CD4-positive, alpha-beta T cell treated with Interleukin-6 for 4 hours (primary cell): Measurements from ENCODE around the gene LRRTM4.
"Not testable (repeated sequence)": the region's sequence is repeated elsewhere in the genome, so short reads cannot be mapped to it uniquely, and the experiment has no call there.

Experiments used
- DNase-seq: peaks from one replicate; pipeline ENCODE4 v3.0.0-alpha.2; 2020; ENCODE audit warnings: mixed read lengths

Gene LRRTM4

GRCh38 chr2:77156599-77156998 lies 365.6 kb downstream of the LRRTM4 start:
- no peak for DNase-seq

- no peak for DNase-seq
Observed at GRCh38 chr2:77155511-77155910, 366.7 kb downstream of the LRRTM4 start.

GRCh38 chr2:77149565-77149964 lies 372.6 kb downstream of the LRRTM4 start:
- no peak for DNase-seq

- no peak for DNase-seq
Observed at GRCh38 chr2:77147153-77147552, 375.0 kb downstream of the LRRTM4 start.

GRCh38 chr2:77144772-77145171 lies 377.4 kb downstream of the LRRTM4 start:
- DNase-seq = no peak

- DNase-seq = no peak
Observed at GRCh38 chr2:77142141-77142540, 380.0 kb downstream of the LRRTM4 start.

DNA sequence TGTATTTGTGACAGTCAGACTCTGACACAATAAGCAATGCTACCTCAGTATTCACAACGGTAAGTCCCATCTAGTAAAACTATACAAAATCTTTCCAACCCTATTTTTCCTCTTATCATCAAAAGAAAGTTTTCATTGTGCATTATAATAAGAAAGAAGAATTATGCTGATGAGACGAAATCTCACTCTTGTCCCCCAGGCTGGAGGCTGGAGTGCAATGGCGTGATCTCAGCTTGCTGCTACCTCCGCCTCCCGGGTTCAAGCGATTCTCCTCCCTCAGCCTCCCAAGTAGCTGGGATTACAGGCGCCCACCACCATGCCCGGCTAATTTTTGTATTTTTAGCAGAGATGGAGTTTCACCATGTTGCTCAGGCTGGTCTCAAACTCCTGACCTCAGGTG lies 393.7 kb downstream of the LRRTM4 start:
- DNase-seq = not testable (repeated sequence)

GRCh38 chr2:77127345-77127744 lies 394.8 kb downstream of the LRRTM4 start:
- DNase-seq = no peak

DNA sequence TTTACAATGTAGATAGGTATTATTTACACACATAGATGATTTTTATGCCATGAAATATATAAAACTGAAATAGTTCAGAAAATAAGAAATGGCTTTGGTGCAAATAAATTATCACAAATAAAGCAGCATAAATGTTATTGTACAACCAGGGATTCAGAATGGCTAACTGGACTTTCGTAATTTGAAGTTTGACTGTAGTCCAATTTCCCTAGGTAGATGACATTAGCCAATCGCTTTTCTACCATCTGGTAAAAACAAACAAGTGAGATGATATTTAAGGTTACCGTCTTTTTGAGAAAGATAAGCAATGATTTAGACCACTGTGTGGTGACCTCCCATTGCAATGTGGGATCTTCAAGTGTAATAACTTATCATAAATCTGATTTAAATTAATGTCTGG lies 400.7 kb downstream of the LRRTM4 start:
- no peak for DNase-seq

- DNase-seq = no peak
Observed at GRCh38 chr2:77119333-77119732, 402.8 kb downstream of the LRRTM4 start.

GRCh38 chr2:77108915-77109314 lies 413.3 kb downstream of the LRRTM4 start:
- DNase-seq = no peak

DNA sequence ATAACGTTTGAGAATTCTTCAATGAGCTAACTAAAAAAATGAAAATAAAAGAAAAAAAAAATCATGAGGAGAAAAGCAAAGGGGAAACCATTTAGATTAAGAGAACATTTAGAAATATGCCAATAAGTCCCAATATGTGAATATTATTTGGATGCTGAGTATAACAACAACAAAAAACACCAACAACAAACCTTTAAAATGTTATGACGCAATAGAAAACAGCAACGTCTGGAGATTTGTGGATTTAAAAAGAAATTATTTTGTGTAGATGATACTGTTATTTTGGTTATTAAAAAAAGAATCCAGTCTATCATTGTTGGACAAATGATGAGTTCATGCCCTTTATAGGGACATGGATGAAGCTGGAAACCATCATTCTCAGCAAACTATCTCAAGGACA lies 417.2 kb downstream of the LRRTM4 start:
- no peak for DNase-seq

DNA sequence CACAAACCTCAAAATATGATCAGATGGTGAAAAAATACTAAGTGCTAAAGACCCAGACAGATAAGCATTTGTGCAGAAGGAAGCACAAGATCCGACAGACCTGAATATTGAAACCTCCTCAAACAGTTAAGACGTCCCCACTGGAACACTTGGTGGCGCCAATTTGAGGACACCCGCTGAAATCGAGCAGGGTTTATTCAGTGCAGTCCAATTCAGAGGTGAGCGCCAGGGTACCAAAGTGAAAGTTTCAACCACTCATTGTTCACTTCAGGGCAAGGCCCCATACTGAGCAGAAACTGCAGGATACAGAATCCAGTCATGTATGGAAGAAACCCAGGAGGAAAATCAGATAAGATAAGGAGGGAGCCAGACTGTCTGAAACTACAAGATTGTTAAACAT lies 417.6 kb downstream of the LRRTM4 start:
- no peak for DNase-seq

GRCh38 chr2:77102927-77103326 lies 419.2 kb downstream of the LRRTM4 start:
- DNase-seq = no peak

DNA sequence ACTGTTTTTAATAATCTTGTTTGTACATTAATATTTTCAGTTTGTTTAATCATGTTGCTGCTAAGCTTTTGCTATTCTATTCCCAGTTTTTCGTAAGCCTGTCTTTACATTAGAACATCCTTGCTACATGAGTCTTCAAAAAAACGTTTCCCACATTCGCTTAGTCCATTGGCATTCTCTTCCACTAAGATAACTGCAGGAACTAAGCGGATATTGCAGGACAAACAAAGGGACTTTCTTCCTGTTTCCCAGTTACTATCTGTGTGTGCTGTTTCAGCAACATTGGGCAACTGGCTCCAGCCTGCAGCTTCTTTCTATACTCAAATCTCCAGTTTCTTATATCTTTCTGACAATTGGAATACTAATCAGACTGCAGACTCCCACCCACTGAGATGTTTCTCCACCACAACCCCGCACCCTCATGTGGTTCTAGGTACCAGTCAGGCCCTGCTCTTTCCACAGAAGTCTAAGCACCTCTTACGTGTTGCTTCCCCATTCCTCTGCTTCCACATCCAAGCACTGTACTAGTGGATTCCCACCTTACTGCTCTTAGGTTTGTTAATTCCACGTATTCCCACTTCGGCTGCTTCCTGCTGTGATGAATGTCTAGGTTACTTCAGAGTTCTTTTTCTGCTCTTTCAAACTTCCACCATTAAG lies 420.3 kb downstream of the LRRTM4 start:
- DNase-seq = no peak

- DNase-seq = no peak
Observed at GRCh38 chr2:77099961-77100360, 422.2 kb downstream of the LRRTM4 start.

DNA sequence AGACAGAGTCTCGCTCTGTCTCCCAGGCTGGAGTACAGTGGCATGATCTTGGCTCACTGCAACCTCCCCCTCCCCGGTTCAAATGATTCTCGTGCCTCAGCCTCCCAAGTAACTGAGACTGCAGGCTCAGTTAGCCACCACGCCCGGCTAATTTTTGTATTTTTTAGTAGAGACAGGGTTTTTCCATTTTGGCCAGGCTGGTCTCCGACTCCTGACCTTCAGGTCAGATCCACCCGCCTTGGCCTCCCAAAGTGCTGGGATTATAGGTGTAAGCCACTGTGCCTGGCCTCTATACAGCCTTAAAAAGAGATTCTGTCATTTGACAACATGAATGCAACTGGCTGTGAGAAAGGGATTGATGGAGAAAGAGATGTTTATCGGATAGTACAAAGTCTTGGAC lies 426.7 kb downstream of the LRRTM4 start:
- DNase-seq = not testable (repeated sequence)

DNA sequence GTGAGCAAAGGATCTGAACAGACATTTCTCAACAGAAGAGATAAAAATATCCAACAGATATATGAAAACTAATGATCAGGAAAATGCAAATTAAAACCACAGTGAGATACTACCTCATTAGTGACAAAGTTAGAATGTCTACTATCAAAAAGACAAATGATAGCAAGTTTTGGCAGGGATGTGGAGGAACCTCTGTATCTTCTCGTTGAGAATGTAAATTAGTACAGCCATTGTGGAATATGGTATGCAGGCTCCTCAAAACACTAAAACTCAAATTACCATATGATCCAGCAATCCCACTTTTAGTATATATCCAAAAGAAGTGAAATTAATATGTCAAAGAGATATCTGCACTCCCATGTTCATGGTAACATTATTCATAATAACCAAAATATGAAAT lies 427.1 kb downstream of the LRRTM4 start:
- DNase-seq = no peak

DNA sequence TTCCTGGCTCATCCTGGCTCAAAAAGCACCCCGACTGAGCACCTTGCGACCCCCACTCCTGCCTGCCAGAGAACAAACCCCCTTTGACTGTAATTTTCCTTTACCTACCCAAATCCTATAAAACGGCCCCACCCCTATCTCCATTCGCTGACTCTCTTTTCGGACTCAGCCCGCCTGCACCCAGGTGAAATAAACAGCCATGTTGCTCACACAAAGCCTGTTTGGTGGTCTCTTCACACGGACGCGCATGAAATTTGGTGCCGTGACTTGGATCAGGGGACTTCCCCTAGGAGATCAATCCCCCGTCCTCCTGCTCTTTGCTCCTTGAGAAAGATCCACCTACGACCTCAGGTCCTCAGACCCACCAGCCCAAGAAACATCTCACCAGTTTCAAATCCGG lies 433.8 kb downstream of the LRRTM4 start:
- not testable (repeated sequence) for DNase-seq

DNA sequence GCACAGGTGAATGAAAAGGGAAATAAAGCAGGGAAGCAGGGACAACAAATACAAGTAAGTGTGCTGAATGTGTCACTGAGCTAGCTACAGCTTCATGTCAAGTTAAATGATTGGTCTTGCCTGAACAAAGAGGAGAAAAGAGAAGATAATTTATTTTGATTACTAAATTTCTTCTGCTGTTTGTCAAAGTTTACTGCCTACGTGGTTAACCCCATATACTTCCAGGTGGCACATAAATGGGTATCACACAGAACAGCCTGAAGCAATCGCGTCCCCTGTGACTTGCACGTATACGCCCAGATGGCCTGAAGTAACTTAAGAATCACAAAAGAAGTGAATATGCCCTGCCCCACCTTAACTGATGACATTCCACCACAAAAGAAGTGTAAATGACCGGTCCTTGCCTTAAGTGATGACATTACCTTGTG lies 434.2 kb downstream of the LRRTM4 start:
- DNase-seq = no peak

DNA sequence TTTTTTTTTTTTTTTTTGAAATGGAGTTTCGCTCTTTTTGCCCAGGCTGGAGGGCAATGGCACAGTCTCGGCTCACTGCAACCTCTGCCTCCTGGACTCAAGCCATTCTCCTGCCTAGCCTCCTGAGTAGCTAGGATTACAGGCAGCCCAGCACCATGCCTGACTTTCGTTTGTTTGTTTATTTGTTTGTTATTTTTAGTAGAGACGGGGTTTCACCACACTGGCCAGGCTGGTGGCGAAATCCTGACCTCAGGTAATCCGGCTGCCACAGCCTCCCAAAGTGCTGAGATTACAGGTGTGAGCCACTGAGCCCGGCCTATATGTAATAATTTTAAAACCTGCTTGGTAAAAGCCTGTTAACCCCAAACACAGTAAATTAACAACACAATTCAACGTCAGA lies 435.7 kb downstream of the LRRTM4 start:
- DNase-seq = no peak

DNA sequence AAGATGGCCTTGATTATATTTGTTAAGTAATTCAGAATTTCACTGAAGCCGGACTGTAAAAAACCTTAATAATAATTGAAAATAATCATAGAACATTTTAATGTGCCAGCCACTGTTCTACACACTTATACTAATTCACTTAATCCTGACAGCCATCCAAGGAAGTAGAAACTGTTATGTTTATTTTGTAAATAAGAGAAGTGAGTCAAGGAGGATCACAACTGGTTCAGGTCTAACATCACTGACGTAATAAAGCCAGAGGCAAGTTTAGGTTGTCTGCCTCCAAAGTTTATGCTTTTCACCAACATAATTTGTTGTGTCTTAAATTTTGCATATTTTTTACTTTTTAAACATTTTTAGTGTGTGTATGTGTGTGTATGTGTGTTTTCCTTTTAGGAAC lies 436.1 kb downstream of the LRRTM4 start:
- no peak for DNase-seq

DNA sequence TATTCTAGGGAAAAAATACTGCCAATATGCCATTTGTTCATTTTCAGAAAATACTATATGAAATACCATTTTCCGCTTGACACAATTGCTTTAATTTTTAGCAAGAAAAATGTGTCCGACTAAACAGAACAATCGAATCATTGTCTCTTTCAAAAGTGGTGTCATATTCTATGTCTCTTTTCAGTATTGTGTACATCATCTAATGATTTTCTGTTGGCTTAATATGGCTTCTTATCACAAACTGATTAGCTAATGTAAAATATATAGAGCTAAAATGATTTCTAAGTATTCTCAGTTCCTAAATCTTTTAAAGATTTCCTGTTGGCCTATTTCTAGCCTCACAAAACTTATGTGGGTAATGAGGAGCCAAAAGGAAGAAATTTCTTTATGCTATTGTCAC lies 436.6 kb downstream of the LRRTM4 start:
- DNase-seq = no peak

DNA sequence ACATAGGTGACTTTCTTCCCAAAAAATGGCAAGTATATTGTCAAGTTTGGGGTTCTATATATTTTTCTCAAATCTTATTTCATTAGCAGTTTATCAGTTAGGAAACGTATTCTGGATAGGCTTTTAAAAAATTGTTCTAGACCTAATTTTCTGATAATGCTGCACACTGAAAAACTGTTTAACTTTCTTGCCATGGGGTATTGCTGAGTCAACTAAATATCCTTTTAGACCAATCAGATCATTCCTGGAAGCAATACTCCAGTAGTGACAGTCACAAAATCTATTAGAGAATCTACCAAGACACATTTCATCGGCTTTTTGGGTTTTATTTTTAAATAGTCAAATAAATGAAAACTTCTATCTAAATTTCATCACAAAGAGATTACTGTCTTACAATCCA lies 440.6 kb downstream of the LRRTM4 start:
- DNase-seq = no peak

GRCh38 chr2:77064324-77064723 lies 457.9 kb downstream of the LRRTM4 start:
- DNase-seq = no peak

DNA sequence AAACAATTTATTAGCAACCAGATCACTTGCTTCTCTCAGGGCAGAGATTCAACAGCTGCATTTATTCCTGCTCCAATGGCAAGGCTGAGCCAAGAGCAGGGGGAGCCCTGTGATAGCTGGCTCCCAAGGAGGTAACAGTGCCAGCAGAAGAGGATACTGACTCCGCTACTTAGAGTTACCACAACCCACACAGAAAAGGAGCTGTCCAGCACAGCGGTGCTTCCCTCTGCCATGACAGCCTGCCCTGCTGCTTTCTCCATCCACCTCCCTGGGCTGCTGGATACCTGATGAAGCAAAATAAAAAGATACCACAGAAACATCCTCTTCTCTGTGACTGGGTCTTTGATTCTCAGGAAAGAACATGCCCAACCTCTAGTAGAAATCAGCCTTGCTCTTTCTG lies 467.2 kb downstream of the LRRTM4 start:
- DNase-seq = no peak
